NCI-H1930 (cell line): ENCODE measurements around the gene HPN.
A peak's percentile ranks its signal among the peaks of the same experiment; 100 is the strongest.
"Not testable (repeated sequence)": the region's sequence is repeated elsewhere in the genome, so short reads cannot be mapped to it uniquely, and the experiment has no call there.

Experiments used
- DNase-seq, 2 experiments: peaks; one replicate each; lab custom pipeline; 2025; lab: John Stamatoyannopoulos, UW

HPN gene

DNA sequence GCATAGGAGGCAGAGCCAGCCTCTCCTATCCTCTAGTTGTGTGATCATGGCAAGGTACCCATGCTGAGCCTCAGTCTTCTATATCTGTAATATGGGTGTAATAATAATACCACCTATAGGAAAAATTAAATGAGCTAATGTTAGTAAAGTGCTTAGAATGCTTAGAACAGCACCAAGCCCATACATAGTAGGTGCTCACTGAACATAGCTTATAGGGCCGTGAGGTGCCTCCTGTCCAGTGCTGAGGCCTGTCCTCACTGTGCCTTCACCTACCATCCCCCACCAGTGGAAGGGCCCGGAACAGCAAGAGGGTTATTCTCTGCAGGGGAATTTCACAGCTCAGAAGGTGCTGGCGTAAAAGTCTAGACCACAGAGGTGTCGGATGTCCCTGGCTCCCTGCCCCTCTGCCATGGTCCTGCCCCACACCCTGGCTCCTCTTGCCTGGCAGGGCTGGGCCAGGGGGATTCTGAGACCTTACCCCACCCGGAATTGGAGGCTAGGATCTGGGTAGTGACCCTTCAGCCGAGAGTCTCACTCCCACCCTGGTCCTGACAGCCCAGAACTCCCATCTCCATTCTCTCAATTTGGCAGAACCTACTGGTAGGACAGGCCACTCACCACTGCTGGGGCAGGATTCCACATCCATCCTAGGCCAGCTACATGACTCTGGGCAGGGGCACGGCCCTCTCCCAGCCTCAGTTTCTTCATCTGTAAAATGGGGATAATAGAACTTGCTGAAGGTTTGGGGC is 13.5 kb upstream of the HPN start:
- DNase-seq: no peak

- not testable (repeated sequence) for DNase-seq
These were observed 13.0 kb upstream of the HPN start for GRCh38 chr19:35028600-35028885.

GRCh38 chr19:35029275-35029736 is 12.2 kb upstream of the HPN start:
- not testable (repeated sequence) for DNase-seq

DNA sequence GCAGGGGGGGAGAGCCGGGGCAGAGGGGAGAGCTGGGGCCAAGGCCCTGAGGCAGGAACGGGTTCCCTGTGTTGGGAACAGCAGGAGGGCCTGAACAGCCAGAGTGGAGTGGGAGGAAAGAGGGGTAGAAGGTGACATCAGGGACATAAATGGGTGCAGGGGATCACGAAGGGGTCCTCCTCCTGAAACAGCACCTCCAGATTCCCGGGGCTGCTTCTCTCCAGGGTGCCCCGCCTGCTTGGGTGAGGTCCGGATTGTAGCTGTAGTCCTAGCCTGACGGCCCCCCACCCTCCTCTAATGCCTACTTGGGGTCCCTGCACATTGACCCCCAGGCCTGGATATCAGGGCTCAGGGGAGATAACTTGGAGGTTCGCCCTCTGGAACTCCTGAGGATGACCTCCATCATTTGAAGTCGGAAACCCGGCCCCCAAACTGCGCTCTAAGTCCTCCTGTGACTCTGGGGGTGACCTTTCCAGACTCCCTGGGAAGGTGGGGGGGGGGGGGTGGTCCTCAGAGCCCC is 11.7 kb upstream of the HPN start:
- DNase-seq: no peak

GRCh38 chr19:35030257-35031071 is 11.1 kb upstream of the HPN start, which contains the start of gene SCN1B:
Gene SCN1B, plus strand, starts transcription at chr19:35030470. Its CDS starts 351 bp downstream, at chr19:35030821.
- DNase-seq: peak; percentile 50 to 70

GRCh38 chr19:35031072-35031881 is 10.2 kb upstream of the HPN start:
- DNase-seq: peak; percentile 20 to 41

- DNase-seq: no peak
These were observed 9.1 kb upstream of the HPN start for GRCh38 chr19:35032356-35032865.

- DNase-seq: no peak
These were observed 8.2 kb upstream of the HPN start for GRCh38 chr19:35033067-35034004.

DNA sequence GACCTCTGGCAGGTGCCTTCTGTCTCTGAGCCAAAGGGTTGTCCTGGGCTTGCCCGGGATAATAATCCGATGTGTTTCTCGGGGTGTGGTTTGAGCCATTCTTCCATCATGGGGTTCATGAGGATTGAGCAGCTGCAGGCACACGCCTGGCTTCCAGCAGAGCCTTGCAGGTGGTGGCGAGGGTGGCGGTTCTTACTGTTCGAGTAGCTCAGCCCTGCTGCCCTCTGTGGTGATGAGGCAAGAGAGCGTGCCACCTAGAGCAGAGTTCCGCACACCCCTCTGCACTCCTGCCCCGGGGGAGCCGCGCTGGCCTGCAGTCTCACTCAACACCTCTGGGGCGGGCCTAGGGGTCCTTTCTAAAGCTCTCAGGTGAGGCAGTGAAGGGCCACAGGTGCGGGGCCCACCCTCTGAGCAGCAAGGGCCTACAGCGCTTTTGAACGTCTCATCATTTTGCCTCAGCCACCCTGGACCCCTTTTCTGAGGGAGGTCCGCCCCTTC is 7.5 kb upstream of the HPN start:
- DNase-seq: no peak

DNA sequence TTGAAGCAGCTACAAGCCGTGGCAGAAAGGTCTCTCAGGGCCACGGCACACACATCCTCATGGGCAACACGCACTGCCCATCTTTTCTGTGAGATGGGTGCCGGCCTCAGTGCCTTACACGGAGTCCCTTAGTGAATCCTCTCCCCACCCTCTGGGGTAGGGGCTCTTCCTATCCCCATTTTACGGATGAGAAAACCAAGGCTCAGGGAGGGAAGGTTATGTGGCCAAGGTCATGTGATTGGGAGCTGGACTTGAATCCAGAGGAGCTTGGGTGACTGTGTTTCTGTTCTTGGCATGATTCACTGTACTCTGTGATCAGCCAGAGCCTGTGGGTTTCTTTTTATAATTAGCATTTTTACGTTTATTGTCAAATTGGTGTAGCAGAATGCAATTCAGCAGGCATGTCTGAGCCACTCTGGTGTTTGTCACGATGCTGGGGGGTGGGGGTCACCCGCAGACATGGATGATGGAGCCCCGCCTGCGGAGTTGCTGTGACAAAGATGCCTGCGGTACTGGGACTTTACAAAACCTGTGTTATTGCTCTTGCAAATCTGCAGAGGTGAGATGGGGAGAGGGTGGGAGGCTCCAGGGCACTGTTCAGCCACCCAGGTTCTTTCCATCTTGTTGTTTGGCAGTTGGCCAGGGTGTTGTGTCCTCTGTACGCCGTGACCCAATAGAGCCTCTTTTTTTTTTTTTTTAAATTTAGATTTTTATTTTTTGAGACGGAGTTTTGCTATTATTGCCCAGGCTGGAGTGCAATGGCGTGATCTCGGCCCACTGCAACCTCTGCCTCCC is 6.7 kb upstream of the HPN start:
- DNase-seq: no peak

DNA sequence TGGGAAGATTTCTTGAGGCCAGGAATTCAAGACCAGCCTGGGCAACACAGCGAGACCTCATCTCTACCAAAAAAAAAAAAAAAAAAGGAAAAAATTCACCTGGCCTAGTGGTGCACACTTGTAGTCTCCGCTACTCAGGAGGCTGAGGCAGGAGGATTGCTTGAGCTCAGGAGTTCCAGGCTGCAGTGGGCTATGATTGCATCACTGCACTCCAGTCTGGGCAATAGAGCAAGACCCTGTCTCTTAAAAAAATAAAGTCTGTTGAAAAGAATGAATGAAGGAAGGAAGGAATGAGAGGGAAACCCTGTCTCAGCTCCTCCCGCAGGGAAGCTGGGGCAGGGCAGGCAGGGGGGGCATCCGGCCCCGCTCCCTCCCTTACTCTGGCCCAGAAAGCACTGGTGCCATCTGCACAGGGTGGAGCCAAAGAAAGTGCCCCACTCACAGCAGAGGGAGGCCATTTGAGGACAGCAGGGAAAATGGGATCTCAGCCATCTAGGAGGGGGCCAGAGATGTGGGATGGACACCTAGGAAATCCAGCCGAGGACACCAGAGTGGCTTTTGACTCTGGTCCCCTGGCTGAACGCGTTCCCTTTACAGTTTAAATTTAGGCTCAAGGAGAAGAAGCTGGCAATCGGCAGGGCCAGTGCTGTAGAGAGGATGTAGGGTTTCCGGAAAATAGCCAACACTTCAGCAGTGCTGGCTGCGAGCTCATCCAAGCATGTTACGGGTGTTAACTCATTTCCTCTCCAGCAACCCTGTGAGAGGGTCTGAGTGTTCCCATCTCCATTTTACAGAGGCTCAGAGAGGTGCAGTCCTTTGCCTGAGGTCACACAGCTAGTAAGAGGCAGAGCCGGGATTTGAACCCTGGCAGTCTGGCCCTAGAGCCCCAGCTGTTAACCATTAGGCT is 3.6 kb upstream of the HPN start:
- no peak for DNase-seq

GRCh38 chr19:35038623-35039512 is 2.7 kb upstream of the HPN start:
- no peak for DNase-seq

DNA sequence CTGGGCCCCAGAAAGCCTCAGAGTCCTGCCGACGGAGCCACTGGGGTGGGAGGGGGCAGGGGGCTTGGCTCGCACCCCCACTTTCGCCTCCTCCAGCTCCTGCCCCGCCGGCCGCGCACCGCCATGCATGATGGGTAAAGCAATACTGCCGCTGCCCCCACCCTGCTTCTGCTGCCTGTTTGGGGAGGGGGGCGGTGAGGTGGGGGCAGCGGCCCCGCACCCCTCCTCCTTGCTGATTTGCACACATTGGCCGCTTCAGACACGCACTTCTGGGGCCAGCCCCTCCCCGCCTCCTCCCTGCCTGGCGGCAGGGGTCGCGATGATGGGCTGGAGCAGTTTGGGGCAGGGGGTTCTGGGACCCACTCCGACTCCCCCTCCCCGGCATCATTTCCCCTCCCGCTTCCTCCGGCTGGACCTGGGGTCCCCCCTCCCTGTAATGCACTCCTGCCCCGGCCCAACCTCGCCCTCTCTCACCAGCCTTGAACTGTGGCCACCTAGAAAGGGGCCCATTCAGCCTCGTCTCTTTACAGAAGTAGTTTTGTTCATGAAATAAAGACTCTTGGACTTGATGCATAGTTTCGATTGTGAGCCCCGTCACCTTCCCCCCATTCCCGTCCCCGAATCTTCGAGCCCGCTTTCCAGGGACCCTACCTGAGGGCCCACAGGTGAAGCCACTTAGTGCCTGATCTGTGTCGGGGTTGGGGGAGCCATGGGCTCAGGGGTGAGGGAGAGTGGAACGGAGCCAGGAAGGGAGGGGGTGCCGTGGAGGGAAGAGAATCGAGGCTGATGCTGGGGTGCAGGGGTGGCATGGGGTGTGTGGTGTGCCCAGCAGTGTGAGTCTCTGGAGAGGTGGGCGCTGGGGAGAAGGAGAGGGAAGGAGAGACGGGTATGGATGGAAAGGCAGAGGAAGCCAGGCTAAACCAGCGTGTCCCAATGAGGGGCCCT is 1.4 kb upstream of the HPN start:
- no peak for DNase-seq

DNA sequence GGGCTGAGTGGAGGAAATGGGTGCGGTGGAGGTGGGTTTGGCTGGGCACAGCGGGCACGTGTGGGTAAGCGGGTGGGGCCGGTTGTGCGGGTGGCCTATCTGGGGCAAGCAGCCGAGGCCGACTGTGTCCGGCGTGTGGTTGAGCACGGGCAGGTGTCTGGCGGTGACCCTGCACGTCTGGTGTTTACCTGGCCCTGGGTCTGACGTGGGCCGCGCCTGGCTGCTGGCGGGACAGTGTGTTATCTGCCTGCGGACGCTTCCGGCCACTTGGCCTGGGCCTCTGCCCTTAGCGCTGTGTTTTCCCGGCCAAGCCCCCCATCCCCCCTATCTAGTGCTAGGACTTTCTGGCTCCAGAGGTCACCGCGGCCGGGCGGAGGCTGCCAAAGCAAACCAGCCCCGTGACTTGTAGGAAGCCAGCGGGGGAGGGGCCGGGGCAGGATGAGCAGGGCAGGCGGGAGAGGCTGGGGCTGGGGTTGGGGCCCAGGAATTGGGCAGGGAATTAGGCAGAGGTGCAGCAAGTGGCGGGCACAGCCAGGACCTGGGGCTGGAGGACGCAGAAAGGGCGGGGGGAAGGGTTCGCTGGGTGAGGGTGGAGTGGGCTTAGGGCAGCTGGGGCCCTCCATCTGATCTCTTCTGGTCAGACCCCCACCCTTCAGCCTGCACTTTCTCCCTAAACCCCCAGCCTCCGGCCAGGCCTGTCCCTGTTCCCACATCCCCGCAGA is 534 bp upstream of the HPN start:
- no peak for DNase-seq

- DNase-seq: no peak
These were observed 672 bp downstream of the HPN start for GRCh38 chr19:35042056-35042730.
